22Rv1 (cell line): Measurements from ENCODE around the gene AMOT.

Source experiments
- ZFX ChIP-seq: fragments of 450-650 bp; IDR thresholded peaks from 2 replicates; pipeline ENCODE4 v1.6.1; 2017; ENCODE audit warnings: antibody characterized with exemption, borderline replicate concordance
- TF ChIP-seq, protein P1 (sequence below): fragments of 450-650 bp; IDR thresholded peaks from 2 replicates; pipeline ENCODE4 v1.5.1; 2017; ENCODE audit warnings: mild to moderate bottlenecking

GRCh38 chrX:112835019-112835418, 5.6 kb downstream of the AMOT start:
- TF ChIP-seq, protein P1, sequence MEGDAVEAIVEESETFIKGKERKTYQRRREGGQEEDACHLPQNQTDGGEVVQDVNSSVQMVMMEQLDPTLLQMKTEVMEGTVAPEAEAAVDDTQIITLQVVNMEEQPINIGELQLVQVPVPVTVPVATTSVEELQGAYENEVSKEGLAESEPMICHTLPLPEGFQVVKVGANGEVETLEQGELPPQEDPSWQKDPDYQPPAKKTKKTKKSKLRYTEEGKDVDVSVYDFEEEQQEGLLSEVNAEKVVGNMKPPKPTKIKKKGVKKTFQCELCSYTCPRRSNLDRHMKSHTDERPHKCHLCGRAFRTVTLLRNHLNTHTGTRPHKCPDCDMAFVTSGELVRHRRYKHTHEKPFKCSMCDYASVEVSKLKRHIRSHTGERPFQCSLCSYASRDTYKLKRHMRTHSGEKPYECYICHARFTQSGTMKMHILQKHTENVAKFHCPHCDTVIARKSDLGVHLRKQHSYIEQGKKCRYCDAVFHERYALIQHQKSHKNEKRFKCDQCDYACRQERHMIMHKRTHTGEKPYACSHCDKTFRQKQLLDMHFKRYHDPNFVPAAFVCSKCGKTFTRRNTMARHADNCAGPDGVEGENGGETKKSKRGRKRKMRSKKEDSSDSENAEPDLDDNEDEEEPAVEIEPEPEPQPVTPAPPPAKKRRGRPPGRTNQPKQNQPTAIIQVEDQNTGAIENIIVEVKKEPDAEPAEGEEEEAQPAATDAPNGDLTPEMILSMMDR, result no peak
- no peak for TF ChIP-seq ZFX
